SK-N-SH (cell line): Measurements from ENCODE around the gene PNLIPRP1.

ENCODE experiments used
- EP300 ChIP-seq, 2 experiments: IDR thresholded peaks; 2 replicates each; pipeline versions ENCODE4 v1.4.0 to v1.6.1; 2012; ENCODE audit warnings: borderline replicate concordance in 1 of 2, low read depth in 1 of 2, low read length in 1 of 2
- EZH2phosphoT487 ChIP-seq: fragments of 200-600 bp; sonication (generic); IDR thresholded peaks from 2 replicates; pipeline ENCODE4 v1.6.1; 2017; ENCODE audit warnings: low read depth, mixed run types, mild to moderate bottlenecking, antibody characterized with exemption, moderate library complexity, borderline replicate concordance
- FOXM1 ChIP-seq: IDR thresholded peaks from 2 replicates; pipeline ENCODE4 v1.4.0; 2012; ENCODE audit warnings: low read depth, mild to moderate bottlenecking
- GABPA ChIP-seq: IDR thresholded peaks from 2 replicates; pipeline ENCODE4 v1.4.0; 2012; ENCODE audit warnings: low read depth, mild to moderate bottlenecking
- PBX3 ChIP-seq: IDR thresholded peaks from 2 replicates; pipeline ENCODE4; 2012
- POLR2AphosphoS5 ChIP-seq: IDR thresholded peaks from 2 replicates; pipeline ENCODE4 v1.6.1; 2012; ENCODE audit warnings: low read depth, low read length
- RCOR1 ChIP-seq: fragments of 150-350 bp; IDR thresholded peaks from 2 replicates; pipeline ENCODE4 v1.6.1; 2017; ENCODE audit warnings: antibody characterized with exemption, low read length
- RFX5 ChIP-seq: IDR thresholded peaks from 2 replicates; pipeline ENCODE4 v1.6.1; 2012; ENCODE audit warnings: mild to moderate bottlenecking, improper control_type of control experiment, low read length
- RXRA ChIP-seq: IDR thresholded peaks from 2 replicates; pipeline ENCODE4 v1.4.0; 2012; ENCODE audit warnings: low read depth, mild to moderate bottlenecking, borderline replicate concordance
- TCF12 ChIP-seq: IDR thresholded peaks from 2 replicates; pipeline ENCODE4 v1.4.0; 2012
- TF ChIP-seq, protein P1 (sequence below): fragments of 200-600 bp; sonication (generic); IDR thresholded peaks from 2 replicates; pipeline ENCODE4 v1.6.1; 2017; ENCODE audit warnings: antibody characterized with exemption, mild to moderate bottlenecking, moderate library complexity
- TF ChIP-seq, protein P2 (sequence below): IDR thresholded peaks from 2 replicates; pipeline ENCODE4 v1.6.1; 2012; ENCODE audit warnings: mild to moderate bottlenecking, low read depth, low read length, moderate library complexity

GRCh38 chr10:116615199-116615776 is 24.5 kb downstream of the PNLIPRP1 start:
- TF ChIP-seq FOXM1, result no peak
- no peak for TF ChIP-seq PBX3
- TF ChIP-seq, protein P1, sequence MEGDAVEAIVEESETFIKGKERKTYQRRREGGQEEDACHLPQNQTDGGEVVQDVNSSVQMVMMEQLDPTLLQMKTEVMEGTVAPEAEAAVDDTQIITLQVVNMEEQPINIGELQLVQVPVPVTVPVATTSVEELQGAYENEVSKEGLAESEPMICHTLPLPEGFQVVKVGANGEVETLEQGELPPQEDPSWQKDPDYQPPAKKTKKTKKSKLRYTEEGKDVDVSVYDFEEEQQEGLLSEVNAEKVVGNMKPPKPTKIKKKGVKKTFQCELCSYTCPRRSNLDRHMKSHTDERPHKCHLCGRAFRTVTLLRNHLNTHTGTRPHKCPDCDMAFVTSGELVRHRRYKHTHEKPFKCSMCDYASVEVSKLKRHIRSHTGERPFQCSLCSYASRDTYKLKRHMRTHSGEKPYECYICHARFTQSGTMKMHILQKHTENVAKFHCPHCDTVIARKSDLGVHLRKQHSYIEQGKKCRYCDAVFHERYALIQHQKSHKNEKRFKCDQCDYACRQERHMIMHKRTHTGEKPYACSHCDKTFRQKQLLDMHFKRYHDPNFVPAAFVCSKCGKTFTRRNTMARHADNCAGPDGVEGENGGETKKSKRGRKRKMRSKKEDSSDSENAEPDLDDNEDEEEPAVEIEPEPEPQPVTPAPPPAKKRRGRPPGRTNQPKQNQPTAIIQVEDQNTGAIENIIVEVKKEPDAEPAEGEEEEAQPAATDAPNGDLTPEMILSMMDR, result no peak
- no peak for TF ChIP-seq EZH2phosphoT487
- TF ChIP-seq, protein P2, sequence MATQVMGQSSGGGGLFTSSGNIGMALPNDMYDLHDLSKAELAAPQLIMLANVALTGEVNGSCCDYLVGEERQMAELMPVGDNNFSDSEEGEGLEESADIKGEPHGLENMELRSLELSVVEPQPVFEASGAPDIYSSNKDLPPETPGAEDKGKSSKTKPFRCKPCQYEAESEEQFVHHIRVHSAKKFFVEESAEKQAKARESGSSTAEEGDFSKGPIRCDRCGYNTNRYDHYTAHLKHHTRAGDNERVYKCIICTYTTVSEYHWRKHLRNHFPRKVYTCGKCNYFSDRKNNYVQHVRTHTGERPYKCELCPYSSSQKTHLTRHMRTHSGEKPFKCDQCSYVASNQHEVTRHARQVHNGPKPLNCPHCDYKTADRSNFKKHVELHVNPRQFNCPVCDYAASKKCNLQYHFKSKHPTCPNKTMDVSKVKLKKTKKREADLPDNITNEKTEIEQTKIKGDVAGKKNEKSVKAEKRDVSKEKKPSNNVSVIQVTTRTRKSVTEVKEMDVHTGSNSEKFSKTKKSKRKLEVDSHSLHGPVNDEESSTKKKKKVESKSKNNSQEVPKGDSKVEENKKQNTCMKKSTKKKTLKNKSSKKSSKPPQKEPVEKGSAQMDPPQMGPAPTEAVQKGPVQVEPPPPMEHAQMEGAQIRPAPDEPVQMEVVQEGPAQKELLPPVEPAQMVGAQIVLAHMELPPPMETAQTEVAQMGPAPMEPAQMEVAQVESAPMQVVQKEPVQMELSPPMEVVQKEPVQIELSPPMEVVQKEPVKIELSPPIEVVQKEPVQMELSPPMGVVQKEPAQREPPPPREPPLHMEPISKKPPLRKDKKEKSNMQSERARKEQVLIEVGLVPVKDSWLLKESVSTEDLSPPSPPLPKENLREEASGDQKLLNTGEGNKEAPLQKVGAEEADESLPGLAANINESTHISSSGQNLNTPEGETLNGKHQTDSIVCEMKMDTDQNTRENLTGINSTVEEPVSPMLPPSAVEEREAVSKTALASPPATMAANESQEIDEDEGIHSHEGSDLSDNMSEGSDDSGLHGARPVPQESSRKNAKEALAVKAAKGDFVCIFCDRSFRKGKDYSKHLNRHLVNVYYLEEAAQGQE, result no peak
- TF ChIP-seq RCOR1, result no peak
- TF ChIP-seq RFX5, result no peak
- TF ChIP-seq RXRA, result no peak
- TF ChIP-seq TCF12, result no peak
- TF ChIP-seq POLR2AphosphoS5, result no peak
- TF ChIP-seq GABPA, result no peak
- no peak for TF ChIP-seq EP300 (IDR thresholded peaks at IDR 0.05; ENCODE audit: borderline replicate concordance in 1 of 2, low read depth in 1 of 2, low read length in 1 of 2)
